Transverse colon (tissue), 4 donors: ENCODE results near the gene ANKS1B. TPM values are rescaled to one million over a fixed set of nuclear protein-coding genes. Genes with fewer than 3 reads are reported as not detected.

Experiments
- DNase-seq: peaks from one replicate; pipeline ENCODE4 v3.0.0-alpha.2; 2019
- H3K27ac ChIP-seq, 4 donors: fragments of 200-600 bp; sonication (generic); 2 replicates each; pipeline ENCODE4 v1.5.1; 2016 to 2018; ENCODE audit warnings: inconsistent platforms in 4 of 4
- H3K27me3 ChIP-seq: fragments of 200-600 bp; sonication (generic); 2 replicates; pipeline ENCODE4 v1.5.1; 2017; ENCODE audit warnings: inconsistent platforms
- H3K36me3 ChIP-seq, 4 donors: fragments of 200-600 bp; sonication (generic); 2 replicates each; pipeline ENCODE4 v1.5.1; 2017 to 2019; ENCODE audit warnings: inconsistent platforms in 4 of 4
- H3K4me1 ChIP-seq, 4 donors: fragments of 200-600 bp; sonication (generic); 2 replicates each; pipeline ENCODE4 v1.5.1; 2017 to 2020; ENCODE audit warnings: inconsistent platforms in 4 of 4
- H3K4me3 ChIP-seq, 4 donors: fragments of 200-600 bp; sonication (generic); 1 replicate in 1 of 4; 2 replicates in 3 of 4; pipeline versions ENCODE4 v1.5.1 to v1.6.1; 2017 to 2019; ENCODE audit warnings: inconsistent platforms in 4 of 4
- H3K9me3 ChIP-seq, 2 donors: fragments of 200-600 bp; sonication (generic); 2 replicates each; pipeline ENCODE4 v1.5.1; 2017 to 2019; ENCODE audit warnings: inconsistent platforms in 2 of 2
- CTCF ChIP-seq, 5 experiments: fragments of 200-600 bp in 3 of 5; fragments of 450-650 bp in 2 of 5; sonication (generic) in 3 of 5; IDR thresholded peaks; 1 replicate in 2 of 5; 2 replicates in 3 of 5; pipeline ENCODE4 v1.5.1; 2016 to 2017; ENCODE audit warnings: antibody characterized with exemption in 5 of 5, inconsistent platforms in 3 of 5, mild to moderate bottlenecking in 2 of 5, moderate library complexity in 1 of 5
- EP300 ChIP-seq: sonication (generic); formaldehyde crosslinking; IDR thresholded peaks from one replicate; pipeline ENCODE4 v1.6.1; 2017; ENCODE audit warnings: antibody characterized with exemption, low read depth
- POLR2A ChIP-seq: fragments of 450-650 bp; IDR thresholded peaks from one replicate; pipeline ENCODE4 v1.6.1; 2016; ENCODE audit warnings: antibody characterized with exemption, mild to moderate bottlenecking, moderate library complexity
- POLR2AphosphoS5 ChIP-seq, 3 donors: sonication (generic); formaldehyde crosslinking; IDR thresholded peaks; one replicate each; pipeline ENCODE4 v1.6.1; 2016; ENCODE audit warnings: antibody characterized with exemption in 3 of 3
- WGBS, 2 donors: methylation state at CpG; one replicate each; pipeline ENCODE4 v1.1.5; 2018; ENCODE audit warnings: low coverage in 1 of 2; 5-methylcytosine and 5-hydroxymethylcytosine counted together
- in situ Hi-C, 4 donors: fragments of 200-750 bp; cut with MboI; loops; one replicate each; pipeline versions ENCODE4 v1.15.0 to v1.15.1; 2017; ENCODE audit warnings: low sequenced_read_pairs in 3 of 4, low pct_ligation_motif_present in 1 of 4, low pct_unique_long_range_greater_than_20kb in 1 of 4
- intact Hi-C: fragments of 100-400 bp; cut with DNase I; formaldehyde crosslinking; loops from one replicate; pipeline ENCODE4 v1.15.1; 2023; ENCODE audit warnings: low total_unique reads
- total RNA-seq, 4 donors: library from RNA; depleted of rRNA; stranded (reverse); fragments of >200 nt; gene quantifications; one replicate each; pipeline ENCODE4 v1.1.0, GENCODE V29; 2016

Gene ANKS1B
- total RNA-seq, 4 donors from 2014 or later = 1.4 to 6.4 (median 3.5) TPM; not detected in 1

GRCh38 chr12:99523853-99524252 is 460.9 kb downstream of the ANKS1B start:
- TF ChIP-seq POLR2A (no peak), CTCF (IDR thresholded peaks at IDR 0.05) (no peak), POLR2AphosphoS5 (IDR thresholded peaks at IDR 0.05) (no peak), EP300 (no peak)
- intact Hi-C loops (no loop called here), in situ Hi-C loops (no loop called here)
- Histone ChIP-seq H3K4me1 (no peaks in the 10 kb centered on the region), H3K27me3 (no peaks in the 10 kb centered on the region), H3K9me3 (peaks cover 0 to 4% of the 10 kb centered on the region in 2 donors), H3K4me3 (no peak overlapping the region), H3K27ac (no peak overlapping the region), H3K36me3 (no peaks in the 10 kb centered on the region)
- 67 to 73% methylated on average over 1 to 2 of the region's 2 CpGs for WGBS, 2 donors
- DNase-seq = no peak

GRCh38 chr12:99522456-99522855 is 462.3 kb downstream of the ANKS1B start:
- H3K27ac ChIP-seq = no peak overlapping the region
- DNase-seq = no peak
- H3K36me3 ChIP-seq = no peaks in the 10 kb centered on the region
- TF ChIP-seq POLR2A = no peak
- TF ChIP-seq POLR2AphosphoS5 (IDR thresholded peaks at IDR 0.05) = no peak
- TF ChIP-seq EP300 = no peak
- TF ChIP-seq CTCF (IDR thresholded peaks at IDR 0.05) = no peak
- intact Hi-C loops = no loop called here
- in situ Hi-C loops = no loop called here
- 35 to 38% methylated on average over 2 of the region's 2 CpGs for WGBS, 2 donors
- peaks cover 0 to 4% of the 10 kb centered on the region in 2 donors for H3K9me3 ChIP-seq
- H3K4me3 ChIP-seq = no peak overlapping the region
- H3K27me3 ChIP-seq = no peaks in the 10 kb centered on the region
- H3K4me1 ChIP-seq = no peaks in the 10 kb centered on the region

- Histone ChIP-seq H3K4me3 (no peak overlapping the region), H3K36me3 (no peaks in the 10 kb centered on the region), H3K4me1 (no peaks in the 10 kb centered on the region), H3K27ac (no peak overlapping the region), H3K27me3 (no peaks in the 10 kb centered on the region), H3K9me3 (peaks cover 0 to 4% of the 10 kb centered on the region in 2 donors)
- no peak for DNase-seq
- 74 to 80% methylated on average over 2 to 3 of the region's 3 CpGs for WGBS, 2 donors
- intact Hi-C loops = no loop called here
- in situ Hi-C loops = no loop called here
- TF ChIP-seq POLR2AphosphoS5 (IDR thresholded peaks at IDR 0.05) (no peak), EP300 (no peak), POLR2A (no peak), CTCF (IDR thresholded peaks at IDR 0.05) (no peak)
Observed at GRCh38 chr12:99521664-99522063, 463.1 kb downstream of the ANKS1B start.

GRCh38 chr12:99513066-99513465 is 471.7 kb downstream of the ANKS1B start:
- Histone ChIP-seq H3K4me1 (no peaks in the 10 kb centered on the region), H3K27ac (no peak overlapping the region), H3K36me3 (no peaks in the 10 kb centered on the region), H3K4me3 (no peak overlapping the region), H3K27me3 (no peaks in the 10 kb centered on the region), H3K9me3 (peaks cover 7 to 11% of the 10 kb centered on the region in 2 donors)
- no peak for DNase-seq
- 75 to 85% methylated on average over 2 of the region's 2 CpGs for WGBS, 2 donors
- intact Hi-C loops = no loop called here
- TF ChIP-seq POLR2A = no peak
- no peak for TF ChIP-seq POLR2AphosphoS5 (IDR thresholded peaks at IDR 0.05)
- TF ChIP-seq CTCF (IDR thresholded peaks at IDR 0.05) = no peak
- no peak for TF ChIP-seq EP300
- in situ Hi-C loops = no loop called here
